ENCODE measurements around the gene RPL37. TPM values are rescaled to one million over a fixed set of nuclear protein-coding genes. Genes with fewer than 3 reads are reported as not detected.

Gene RPL37
- total RNA-seq, 4 donors from 2014 or later: 117 to 365 (median 159) TPM

DNA sequence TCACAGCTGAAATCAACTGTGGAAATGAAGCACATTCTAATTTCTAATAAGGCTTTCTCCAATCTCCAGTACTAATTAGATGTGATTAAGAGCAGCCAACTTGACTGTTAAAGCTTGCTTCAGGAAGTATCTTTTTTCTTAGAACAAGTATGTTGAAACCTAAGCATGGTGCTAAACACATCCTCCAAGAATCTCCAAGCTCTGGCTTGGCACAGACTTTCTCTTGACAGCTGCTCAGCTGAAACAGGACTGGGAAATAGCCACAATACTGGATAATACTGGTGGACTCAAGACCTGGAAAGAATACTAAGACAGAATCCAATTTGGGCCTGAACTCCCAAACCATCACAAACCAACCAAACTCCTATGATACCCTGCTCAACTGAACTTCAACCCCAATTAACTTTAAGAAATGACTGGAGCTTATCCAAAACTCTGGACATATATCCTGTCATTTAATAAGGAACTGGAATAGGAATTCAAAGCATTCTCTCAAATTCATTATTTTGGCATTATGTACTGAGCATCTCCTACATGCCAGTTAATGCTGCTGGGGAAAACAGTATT, 53.1 kb downstream of the RPL37 start:
- Histone ChIP-seq H3K4me3 (no peak overlapping the region), H3K4me1 (peaks cover 0 to 23% (median 3%) of the 10 kb centered on the region in 4 donors), H3K27me3 (no peaks in the 10 kb centered on the region), H3K27ac (no peak overlapping the region), H3K36me3 (peaks cover 0 to 11% (median 0%) of the 10 kb centered on the region in 3 donors), H3K9me3 (no peaks in the 10 kb centered on the region)
- no peak for DNase-seq (ENCODE audit: low spot score in 2 of 2)
- TF ChIP-seq POLR2A (IDR thresholded peaks at IDR 0.05) (no peak), EP300 (IDR thresholded peaks at IDR 0.05) (no peak)
- TF ChIP-seq, protein P1, sequence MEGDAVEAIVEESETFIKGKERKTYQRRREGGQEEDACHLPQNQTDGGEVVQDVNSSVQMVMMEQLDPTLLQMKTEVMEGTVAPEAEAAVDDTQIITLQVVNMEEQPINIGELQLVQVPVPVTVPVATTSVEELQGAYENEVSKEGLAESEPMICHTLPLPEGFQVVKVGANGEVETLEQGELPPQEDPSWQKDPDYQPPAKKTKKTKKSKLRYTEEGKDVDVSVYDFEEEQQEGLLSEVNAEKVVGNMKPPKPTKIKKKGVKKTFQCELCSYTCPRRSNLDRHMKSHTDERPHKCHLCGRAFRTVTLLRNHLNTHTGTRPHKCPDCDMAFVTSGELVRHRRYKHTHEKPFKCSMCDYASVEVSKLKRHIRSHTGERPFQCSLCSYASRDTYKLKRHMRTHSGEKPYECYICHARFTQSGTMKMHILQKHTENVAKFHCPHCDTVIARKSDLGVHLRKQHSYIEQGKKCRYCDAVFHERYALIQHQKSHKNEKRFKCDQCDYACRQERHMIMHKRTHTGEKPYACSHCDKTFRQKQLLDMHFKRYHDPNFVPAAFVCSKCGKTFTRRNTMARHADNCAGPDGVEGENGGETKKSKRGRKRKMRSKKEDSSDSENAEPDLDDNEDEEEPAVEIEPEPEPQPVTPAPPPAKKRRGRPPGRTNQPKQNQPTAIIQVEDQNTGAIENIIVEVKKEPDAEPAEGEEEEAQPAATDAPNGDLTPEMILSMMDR (IDR thresholded peaks at IDR 0.05): no peak

DNA sequence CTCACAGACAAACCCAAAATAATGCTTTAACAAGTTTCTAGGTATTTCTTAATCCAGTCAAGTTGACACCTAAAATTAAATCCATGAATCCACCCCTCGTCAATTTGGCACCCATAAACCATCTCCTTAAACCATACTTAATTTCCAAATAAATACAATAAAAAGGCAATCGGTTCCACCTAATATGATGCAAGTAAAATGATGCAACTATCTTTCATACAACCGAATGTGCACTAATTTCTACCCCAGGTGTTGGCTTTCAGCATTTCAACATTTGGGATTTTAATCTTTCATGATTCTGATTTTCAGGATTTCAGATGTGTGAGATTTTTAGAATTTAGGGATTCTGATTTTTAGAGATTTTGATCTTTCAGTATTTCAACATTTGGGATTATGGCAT, 54.2 kb downstream of the RPL37 start:
- Histone ChIP-seq H3K9me3 (no peaks in the 10 kb centered on the region), H3K36me3 (peaks cover 0 to 21% (median 0%) of the 10 kb centered on the region in 3 donors), H3K4me1 (peaks cover 0 to 21% (median 5%) of the 10 kb centered on the region in 4 donors), H3K4me3 (no peak overlapping the region), H3K27ac (no peak overlapping the region), H3K27me3 (no peaks in the 10 kb centered on the region)
- TF ChIP-seq, protein P1 (IDR thresholded peaks at IDR 0.05): no peak
- TF ChIP-seq POLR2A (IDR thresholded peaks at IDR 0.05) (no peak), EP300 (IDR thresholded peaks at IDR 0.05) (no peak)
- WGBS, 2 donors: 92 to 96% methylated on average over 3 of the region's 3 CpGs
- DNase-seq (ENCODE audit: low spot score in 2 of 2): no peak

DNA sequence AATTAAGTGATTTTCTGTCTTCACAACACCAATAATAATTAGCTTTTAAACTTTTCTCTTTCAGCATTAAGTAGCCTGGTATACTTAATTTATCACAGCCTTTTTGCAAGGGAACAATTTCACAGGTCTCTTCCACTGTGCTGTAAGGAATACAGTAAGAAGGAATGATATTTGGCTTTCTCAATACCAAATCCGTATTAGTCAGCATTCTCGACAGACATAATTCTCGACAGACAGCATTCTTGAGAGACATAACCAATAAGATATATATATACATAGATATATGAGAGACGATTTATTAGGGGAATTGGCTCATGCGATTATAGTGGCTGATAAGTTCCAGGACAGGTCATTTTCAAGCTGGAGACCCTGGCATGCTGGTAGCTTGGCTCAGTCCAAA, 54.8 kb downstream of the RPL37 start:
- H3K4me1 ChIP-seq: peaks cover 0 to 14% (median 7%) of the 10 kb centered on the region in 4 donors
- no peak for DNase-seq (ENCODE audit: low spot score in 2 of 2)
- H3K36me3 ChIP-seq: peaks cover 0 to 27% (median 0%) of the 10 kb centered on the region in 3 donors
- H3K4me3 ChIP-seq: no peak overlapping the region
- WGBS, 2 donors: 80 to 88% methylated on average over 5 of the region's 5 CpGs
- H3K27me3 ChIP-seq: no peaks in the 10 kb centered on the region
- H3K27ac ChIP-seq: no peak overlapping the region
- no peaks in the 10 kb centered on the region for H3K9me3 ChIP-seq
- TF ChIP-seq POLR2A (IDR thresholded peaks at IDR 0.05): no peak
- TF ChIP-seq EP300 (IDR thresholded peaks at IDR 0.05): no peak
- TF ChIP-seq, protein P1 (IDR thresholded peaks at IDR 0.05): no peak

- no peaks in the 10 kb centered on the region for H3K9me3 ChIP-seq
- H3K27me3 ChIP-seq: no peaks in the 10 kb centered on the region
- H3K36me3 ChIP-seq: peaks cover 0 to 34% (median 0%) of the 10 kb centered on the region in 3 donors
- H3K27ac ChIP-seq: no peak overlapping the region
- H3K4me3 ChIP-seq: no peak overlapping the region
- WGBS, 2 donors: 92 to 97% methylated on average over 6 of the region's 6 CpGs
- H3K4me1 ChIP-seq: peaks cover 0 to 13% (median 6%) of the 10 kb centered on the region in 4 donors
- DNase-seq (ENCODE audit: low spot score in 2 of 2): no peak
- no peak for TF ChIP-seq EP300 (IDR thresholded peaks at IDR 0.05)
- no peak for TF ChIP-seq POLR2A (IDR thresholded peaks at IDR 0.05)
- TF ChIP-seq, protein P1 (IDR thresholded peaks at IDR 0.05): no peak
Measured at GRCh38 chr5:40779561-40779960, 55.5 kb downstream of the RPL37 start.

DNA sequence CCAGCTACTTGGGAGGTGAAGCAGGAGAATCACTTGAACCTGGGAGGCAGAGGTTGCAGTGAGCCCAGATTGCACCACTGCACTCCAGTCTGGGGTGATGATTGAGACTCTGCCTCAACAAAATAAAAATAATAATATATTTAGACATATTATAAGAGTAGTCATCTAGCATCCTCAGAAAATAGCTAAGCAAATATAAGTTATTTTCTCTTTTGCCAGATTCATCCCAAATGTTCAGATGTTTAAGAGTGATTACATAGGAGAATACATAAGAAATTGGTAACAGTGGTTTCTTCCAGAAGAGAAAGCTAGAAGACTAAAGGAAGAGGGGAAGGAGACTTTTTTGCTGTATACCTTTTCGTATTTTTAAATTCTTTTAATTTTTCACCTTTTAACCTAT, 56.9 kb downstream of the RPL37 start:
- peaks cover 0 to 13% (median 6%) of the 10 kb centered on the region in 4 donors for H3K4me1 ChIP-seq
- TF ChIP-seq, protein P1 (IDR thresholded peaks at IDR 0.05): no peak
- TF ChIP-seq EP300 (IDR thresholded peaks at IDR 0.05) (no peak), POLR2A (IDR thresholded peaks at IDR 0.05) (no peak)
- H3K36me3 ChIP-seq: peaks cover 0 to 46% (median 0%) of the 10 kb centered on the region in 3 donors
- no peak overlapping the region for H3K4me3 ChIP-seq
- no peak for DNase-seq (ENCODE audit: low spot score in 2 of 2)
- H3K27ac ChIP-seq: no peak overlapping the region
- H3K9me3 ChIP-seq: no peaks in the 10 kb centered on the region
- no peaks in the 10 kb centered on the region for H3K27me3 ChIP-seq
- WGBS, 2 donors: 94 to 95% methylated on average over 1 of the region's 1 CpG

Data from tibial nerve (tissue), 4 donors.